OCI-LY3 (cell line): ENCODE results near the gene CELF4.

ENCODE experiments used
- H2AFZ ChIP-seq: fragments of 200-600, 300-600 bp; shearing (Covaris generic); 2 replicates; pipeline ENCODE4 v1.6.0; 2014; ENCODE audit warnings: antibody characterized with exemption, low read depth, low read length
- H3K27ac ChIP-seq: fragments of 200-600, 300-600 bp; sonication (generic); 2 replicates; pipeline ENCODE4 v1.5.1; 2014; ENCODE audit warnings: mild to moderate bottlenecking, low read length, moderate library complexity, mixed read lengths
- H3K27me3 ChIP-seq: fragments of 200-600, 300-600 bp; sonication (generic); 2 replicates; pipeline ENCODE4 v1.6.1; 2014; ENCODE audit warnings: low read depth, low read length, mixed read lengths
- H3K36me3 ChIP-seq: fragments of 200-600, 300-600 bp; sonication (generic); replicated peaks from 2 replicates; pipeline ENCODE3; 2014; ENCODE audit warnings: low read depth, low read length, mixed read lengths
- H3K4me1 ChIP-seq: fragments of 300-600, 200-600 bp; sonication (generic); 2 replicates; pipeline ENCODE4 v1.6.1; 2014; ENCODE audit warnings: low read length, mixed read lengths
- H3K4me2 ChIP-seq: fragments of 200-600, 300-600 bp; sonication (generic); 2 replicates; pipeline ENCODE4 v1.6.1; 2014; ENCODE audit warnings: low read length, mixed read lengths
- H3K4me3 ChIP-seq: fragments of 300-600, 200-600 bp; sonication (generic); 2 replicates; pipeline ENCODE4 v1.5.1; 2014; ENCODE audit warnings: antibody characterized with exemption, mild to moderate bottlenecking, low read length, moderate library complexity
- H3K79me2 ChIP-seq: fragments of 300-600, 200-600 bp; shearing (Covaris generic); 2 replicates; pipeline ENCODE4 v1.6.1; 2014; ENCODE audit warnings: mild to moderate bottlenecking, low read length, mixed read lengths
- H3K9ac ChIP-seq: fragments of 300-600, 200-600 bp; shearing (Covaris generic); 2 replicates; pipeline ENCODE4 v1.6.0; 2014; ENCODE audit warnings: mild to moderate bottlenecking, low read length, moderate library complexity
- H3K9me3 ChIP-seq: fragments of 200-600, 300-600 bp; shearing (Covaris generic); 2 replicates; pipeline ENCODE4 v1.6.1; 2014; ENCODE audit warnings: low read length, mixed read lengths; ENCODE audit not compliant: insufficient read depth
- H4K20me1 ChIP-seq: fragments of 200-600, 300-600 bp; sonication (generic); 2 replicates; pipeline ENCODE4 v1.6.1; 2016; ENCODE audit warnings: low read length, mixed read lengths; ENCODE audit not compliant: insufficient read depth
- CTCF ChIP-seq: fragments of 200-600, 300-600 bp; sonication (generic); IDR thresholded peaks from 2 replicates; pipeline ENCODE4 v1.5.1; 2014; ENCODE audit warnings: antibody characterized with exemption, low read length, low read depth
- EZH2phosphoT487 ChIP-seq: fragments of 200-600 bp; shearing (Covaris generic); IDR thresholded peaks from 2 replicates; pipeline ENCODE4 v1.6.1; 2018; ENCODE audit warnings: antibody characterized with exemption, mixed run types, low read depth

CELF4 gene

GRCh38 chr18:37507239-37507638 is 58.4 kb downstream of the CELF4 start:
- H3K9ac ChIP-seq: no peak overlapping the region
- H3K9me3 ChIP-seq: no peaks in the 10 kb centered on the region
- H3K4me3 ChIP-seq: no peak overlapping the region
- TF ChIP-seq EZH2phosphoT487 (no peak), CTCF (no peak)
- no peaks in the 10 kb centered on the region for H3K36me3 ChIP-seq
- 0 out of 2 replicates have a peak, but pooled peaks cover 3% of the 10 kb centered on the region for H3K27me3 ChIP-seq
- no peak overlapping the region for H3K4me2 ChIP-seq
- no peaks in the 10 kb centered on the region for H3K4me1 ChIP-seq
- no peaks in the 10 kb centered on the region for H3K79me2 ChIP-seq
- no peak overlapping the region for H3K27ac ChIP-seq
- H4K20me1 ChIP-seq: no peaks in the 10 kb centered on the region
- no peak overlapping the region for H2AFZ ChIP-seq

GRCh38 chr18:37506001-37506400 is 59.6 kb downstream of the CELF4 start:
- Histone ChIP-seq H2AFZ (no peak overlapping the region), H3K4me2 (no peak overlapping the region), H3K9ac (no peak overlapping the region), H3K4me1 (no peaks in the 10 kb centered on the region), H3K4me3 (no peak overlapping the region), H4K20me1 (no peaks in the 10 kb centered on the region), H3K27ac (no peak overlapping the region), H3K79me2 (no peaks in the 10 kb centered on the region), H3K9me3 (no peaks in the 10 kb centered on the region), H3K27me3 (0 out of 2 replicates have a peak, but pooled peaks cover 3% of the 10 kb centered on the region), H3K36me3 (no peaks in the 10 kb centered on the region)
- no peak for TF ChIP-seq CTCF
- TF ChIP-seq EZH2phosphoT487: no peak

GRCh38 chr18:37505321-37505720 is 60.3 kb downstream of the CELF4 start:
- no peaks in the 10 kb centered on the region for H3K79me2 ChIP-seq
- TF ChIP-seq CTCF (no peak), EZH2phosphoT487 (no peak)
- H4K20me1 ChIP-seq: no peaks in the 10 kb centered on the region
- no peaks in the 10 kb centered on the region for H3K9me3 ChIP-seq
- H3K27me3 ChIP-seq: 0 out of 2 replicates have a peak, but pooled peaks cover 3% of the 10 kb centered on the region
- H3K36me3 ChIP-seq: no peaks in the 10 kb centered on the region
- H3K4me2 ChIP-seq: no peak overlapping the region
- no peak overlapping the region for H3K27ac ChIP-seq
- no peak overlapping the region for H3K4me3 ChIP-seq
- no peak overlapping the region for H2AFZ ChIP-seq
- H3K9ac ChIP-seq: no peak overlapping the region
- no peaks in the 10 kb centered on the region for H3K4me1 ChIP-seq

GRCh38 chr18:37502601-37503000 is 63.0 kb downstream of the CELF4 start:
- TF ChIP-seq EZH2phosphoT487 (no peak), CTCF (no peak)
- Histone ChIP-seq H3K27ac (no peak overlapping the region), H3K9me3 (no peaks in the 10 kb centered on the region), H2AFZ (no peak overlapping the region), H3K79me2 (no peaks in the 10 kb centered on the region), H3K4me1 (no peaks in the 10 kb centered on the region), H3K9ac (no peak overlapping the region), H3K36me3 (no peaks in the 10 kb centered on the region), H4K20me1 (no peaks in the 10 kb centered on the region), H3K27me3 (0 out of 2 replicates have a peak, but pooled peaks cover 2% of the 10 kb centered on the region), H3K4me2 (no peak overlapping the region), H3K4me3 (no peak overlapping the region)
